Ishikawa (cell line): ENCODE results near the gene HNF1B.

Experiments used
- CEBPB ChIP-seq: IDR thresholded peaks from 2 replicates; pipeline ENCODE4 v1.6.1; 2012
- CREB1 ChIP-seq: IDR thresholded peaks from 2 replicates; pipeline ENCODE4 v1.6.1; 2012; ENCODE audit warnings: low read depth
- EGR1 ChIP-seq: IDR thresholded peaks from 2 replicates; pipeline ENCODE4 v1.6.1; 2012
- EP300 ChIP-seq: IDR thresholded peaks from 2 replicates; pipeline ENCODE4 v1.6.1; 2012; ENCODE audit warnings: borderline replicate concordance
- FOXM1 ChIP-seq: IDR thresholded peaks from 2 replicates; pipeline ENCODE4 v1.6.1; 2012; ENCODE audit warnings: low read depth, borderline replicate concordance
- NFIC ChIP-seq: IDR thresholded peaks from 2 replicates; pipeline ENCODE4 v1.6.1; 2012
- RAD21 ChIP-seq: IDR thresholded peaks from 2 replicates; pipeline ENCODE4 v1.6.1; 2012; ENCODE audit warnings: low read depth
- TAF1 ChIP-seq: IDR thresholded peaks from 2 replicates; pipeline ENCODE4 v1.6.1; 2012; ENCODE audit warnings: low read depth, mild to moderate bottlenecking
- TCF12 ChIP-seq: IDR thresholded peaks from 2 replicates; pipeline ENCODE4 v1.6.1; 2012; ENCODE audit warnings: low read depth
- TEAD4 ChIP-seq: IDR thresholded peaks from 2 replicates; pipeline ENCODE4 v1.6.1; 2012
- YY1 ChIP-seq: IDR thresholded peaks from 2 replicates; pipeline ENCODE4 v1.6.1; 2012; ENCODE audit warnings: low read depth
- ZBTB7A ChIP-seq: IDR thresholded peaks from 2 replicates; pipeline ENCODE4 v1.6.1; 2012; ENCODE audit warnings: low read depth
- TF ChIP-seq, protein P1 (sequence below): IDR thresholded peaks from 2 replicates; pipeline ENCODE4 v1.6.1; 2012
- TF ChIP-seq, protein P2 (sequence below): IDR thresholded peaks from 2 replicates; pipeline ENCODE4 v1.6.1; 2012; ENCODE audit warnings: low read depth, mild to moderate bottlenecking
- TF ChIP-seq, protein P3 (sequence below): IDR thresholded peaks from 2 replicates; pipeline ENCODE4 v1.6.1; 2012

Gene HNF1B

DNA sequence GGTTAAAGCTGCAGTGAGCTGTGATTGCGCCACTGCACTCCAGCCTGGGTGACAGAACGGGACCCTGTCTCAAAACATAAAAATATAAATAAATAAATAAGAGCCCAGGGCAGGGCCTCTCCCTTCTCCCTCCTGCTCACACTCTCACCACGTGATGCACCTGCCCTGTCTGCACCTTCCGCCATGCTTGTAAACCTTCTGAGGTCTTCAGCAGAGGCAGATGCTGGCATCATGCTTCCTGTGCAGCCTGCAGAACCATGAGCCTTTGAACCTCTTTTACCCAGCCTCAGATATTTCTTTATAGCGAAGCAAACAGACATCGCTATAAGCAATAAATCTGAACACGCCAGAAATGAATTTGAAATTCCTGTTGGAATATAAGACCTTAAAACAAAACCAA, 48.5 kb downstream of the HNF1B start:
- TF ChIP-seq, protein P1, sequence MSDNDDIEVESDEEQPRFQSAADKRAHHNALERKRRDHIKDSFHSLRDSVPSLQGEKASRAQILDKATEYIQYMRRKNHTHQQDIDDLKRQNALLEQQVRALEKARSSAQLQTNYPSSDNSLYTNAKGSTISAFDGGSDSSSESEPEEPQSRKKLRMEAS: no peak
- TF ChIP-seq RAD21 (no peak), TEAD4 (no peak), CREB1 (no peak)
- TF ChIP-seq, protein P2, sequence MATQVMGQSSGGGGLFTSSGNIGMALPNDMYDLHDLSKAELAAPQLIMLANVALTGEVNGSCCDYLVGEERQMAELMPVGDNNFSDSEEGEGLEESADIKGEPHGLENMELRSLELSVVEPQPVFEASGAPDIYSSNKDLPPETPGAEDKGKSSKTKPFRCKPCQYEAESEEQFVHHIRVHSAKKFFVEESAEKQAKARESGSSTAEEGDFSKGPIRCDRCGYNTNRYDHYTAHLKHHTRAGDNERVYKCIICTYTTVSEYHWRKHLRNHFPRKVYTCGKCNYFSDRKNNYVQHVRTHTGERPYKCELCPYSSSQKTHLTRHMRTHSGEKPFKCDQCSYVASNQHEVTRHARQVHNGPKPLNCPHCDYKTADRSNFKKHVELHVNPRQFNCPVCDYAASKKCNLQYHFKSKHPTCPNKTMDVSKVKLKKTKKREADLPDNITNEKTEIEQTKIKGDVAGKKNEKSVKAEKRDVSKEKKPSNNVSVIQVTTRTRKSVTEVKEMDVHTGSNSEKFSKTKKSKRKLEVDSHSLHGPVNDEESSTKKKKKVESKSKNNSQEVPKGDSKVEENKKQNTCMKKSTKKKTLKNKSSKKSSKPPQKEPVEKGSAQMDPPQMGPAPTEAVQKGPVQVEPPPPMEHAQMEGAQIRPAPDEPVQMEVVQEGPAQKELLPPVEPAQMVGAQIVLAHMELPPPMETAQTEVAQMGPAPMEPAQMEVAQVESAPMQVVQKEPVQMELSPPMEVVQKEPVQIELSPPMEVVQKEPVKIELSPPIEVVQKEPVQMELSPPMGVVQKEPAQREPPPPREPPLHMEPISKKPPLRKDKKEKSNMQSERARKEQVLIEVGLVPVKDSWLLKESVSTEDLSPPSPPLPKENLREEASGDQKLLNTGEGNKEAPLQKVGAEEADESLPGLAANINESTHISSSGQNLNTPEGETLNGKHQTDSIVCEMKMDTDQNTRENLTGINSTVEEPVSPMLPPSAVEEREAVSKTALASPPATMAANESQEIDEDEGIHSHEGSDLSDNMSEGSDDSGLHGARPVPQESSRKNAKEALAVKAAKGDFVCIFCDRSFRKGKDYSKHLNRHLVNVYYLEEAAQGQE: no peak

DNA sequence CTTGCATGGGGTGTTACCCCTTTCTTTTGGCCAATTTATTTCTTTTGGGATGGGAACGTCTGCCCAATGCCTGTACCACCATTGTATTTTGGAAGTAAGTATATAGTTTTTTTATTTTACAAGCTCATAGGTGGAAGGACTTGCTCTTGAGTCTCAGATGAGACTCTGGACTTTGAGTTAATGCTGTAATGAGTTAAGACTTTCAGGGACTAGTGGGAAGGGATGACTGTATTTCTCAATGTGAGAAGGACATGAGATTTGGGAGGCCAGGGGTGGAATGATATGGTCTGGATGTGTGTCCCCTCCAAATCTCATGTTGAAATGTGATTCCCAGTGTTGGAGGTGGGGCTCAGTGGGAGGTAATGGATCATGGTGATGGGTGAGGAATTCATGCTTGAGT, 49.1 kb downstream of the HNF1B start:
- TF ChIP-seq EGR1 (no peak), TEAD4 (no peak), CEBPB (no peak), TCF12 (no peak), YY1 (no peak), EP300 (no peak), TAF1 (no peak)

DNA sequence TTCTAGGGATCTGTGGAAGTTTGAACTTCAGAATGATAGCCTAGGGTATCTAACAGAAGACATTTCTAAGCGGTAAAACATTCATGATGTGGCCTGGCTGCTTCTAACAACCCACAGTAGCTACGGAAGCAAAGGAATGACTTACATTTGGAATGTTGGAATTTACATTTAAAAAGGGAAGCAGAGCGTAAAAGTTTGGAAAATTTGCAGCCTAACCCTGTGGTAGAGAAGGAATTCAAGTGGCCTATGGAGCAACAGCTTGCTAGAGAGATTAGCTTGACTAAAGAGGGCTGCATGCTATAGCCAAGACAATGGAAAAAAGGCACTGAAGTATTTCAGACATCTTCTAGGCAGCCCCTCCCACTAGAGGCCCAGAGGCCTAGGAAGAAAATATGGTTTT, 50.1 kb downstream of the HNF1B start:
- TF ChIP-seq CEBPB (0 out of 2 replicates have a peak, but pooled peaks have one; percentile 3), CREB1 (no peak)

DNA sequence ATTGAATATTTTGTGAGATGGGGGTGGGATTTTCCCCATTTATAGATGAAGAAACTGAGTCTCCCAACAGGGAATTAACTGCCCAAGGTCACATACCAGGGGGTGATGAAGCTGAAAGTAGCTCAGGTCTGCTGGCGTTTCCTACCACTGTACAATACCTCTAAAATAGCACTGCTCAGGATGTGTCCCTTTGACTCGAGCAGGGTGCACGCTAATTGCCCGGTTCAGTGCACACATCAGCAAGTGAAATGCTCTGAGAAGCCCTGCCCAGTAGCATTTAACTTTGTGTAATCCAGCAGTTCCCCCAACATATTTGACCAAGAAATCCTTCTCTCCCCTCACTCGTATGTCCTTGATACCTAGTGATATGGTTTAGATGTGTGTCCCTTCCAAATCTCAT, 51.5 kb downstream of the HNF1B start:
- peak; percentile 43; the same call in 1 of the 2 replicates for TF ChIP-seq TEAD4
- no peak for TF ChIP-seq CEBPB
- TF ChIP-seq YY1: no peak
- TF ChIP-seq, protein P3, sequence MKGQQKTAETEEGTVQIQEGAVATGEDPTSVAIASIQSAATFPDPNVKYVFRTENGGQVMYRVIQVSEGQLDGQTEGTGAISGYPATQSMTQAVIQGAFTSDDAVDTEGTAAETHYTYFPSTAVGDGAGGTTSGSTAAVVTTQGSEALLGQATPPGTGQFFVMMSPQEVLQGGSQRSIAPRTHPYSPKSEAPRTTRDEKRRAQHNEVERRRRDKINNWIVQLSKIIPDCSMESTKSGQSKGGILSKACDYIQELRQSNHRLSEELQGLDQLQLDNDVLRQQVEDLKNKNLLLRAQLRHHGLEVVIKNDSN: no peak

DNA sequence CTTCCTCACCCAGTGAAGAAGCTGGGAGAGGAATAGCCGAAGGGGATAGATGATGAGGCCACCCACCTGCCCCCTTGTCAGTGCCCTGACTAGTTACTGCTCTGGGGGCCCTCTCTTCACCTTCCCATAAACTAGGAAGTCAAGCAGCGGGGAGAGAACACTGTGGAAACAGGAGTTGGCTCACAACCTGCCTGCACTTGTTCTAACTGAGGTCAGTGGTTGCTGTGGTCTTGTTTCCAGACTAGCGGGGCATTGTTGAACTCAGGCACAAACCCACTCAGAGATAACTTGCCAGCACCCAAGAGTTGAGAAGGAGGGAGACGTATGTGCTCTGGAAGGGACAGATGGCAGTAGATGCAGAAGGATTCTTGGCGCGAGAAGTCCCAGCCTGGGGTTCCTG, 53.1 kb downstream of the HNF1B start:
- TF ChIP-seq TCF12 (no peak), EP300 (no peak), TEAD4 (no peak), TAF1 (no peak), YY1 (no peak)
- TF ChIP-seq, protein P3: no peak

DNA sequence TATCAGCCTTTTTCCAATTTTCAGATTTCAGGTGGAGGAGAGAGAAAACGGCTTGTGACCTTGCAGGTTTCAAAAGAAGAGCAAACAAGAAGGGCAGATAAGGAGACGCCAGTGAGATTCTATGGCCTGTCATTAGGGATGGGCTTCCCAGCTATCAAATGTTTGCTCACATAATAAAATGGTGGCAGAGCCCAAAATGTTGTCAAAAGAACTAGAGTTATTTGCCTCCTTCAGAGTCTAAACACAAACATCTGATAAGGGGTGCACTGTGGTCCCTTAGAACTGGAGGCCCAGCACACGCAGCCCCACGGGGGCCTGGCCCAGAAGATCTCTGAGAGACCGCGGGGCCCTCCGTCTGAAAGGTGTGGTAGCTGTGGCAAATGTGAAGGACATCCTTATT, 55.5 kb downstream of the HNF1B start:
- TF ChIP-seq RAD21 (no peak), NFIC (no peak), ZBTB7A (no peak), EGR1 (no peak), CEBPB (no peak), YY1 (no peak), TCF12 (no peak), TAF1 (no peak), TEAD4 (no peak), EP300 (no peak)
- TF ChIP-seq, protein P3: no peak
- TF ChIP-seq, protein P1: no peak

DNA sequence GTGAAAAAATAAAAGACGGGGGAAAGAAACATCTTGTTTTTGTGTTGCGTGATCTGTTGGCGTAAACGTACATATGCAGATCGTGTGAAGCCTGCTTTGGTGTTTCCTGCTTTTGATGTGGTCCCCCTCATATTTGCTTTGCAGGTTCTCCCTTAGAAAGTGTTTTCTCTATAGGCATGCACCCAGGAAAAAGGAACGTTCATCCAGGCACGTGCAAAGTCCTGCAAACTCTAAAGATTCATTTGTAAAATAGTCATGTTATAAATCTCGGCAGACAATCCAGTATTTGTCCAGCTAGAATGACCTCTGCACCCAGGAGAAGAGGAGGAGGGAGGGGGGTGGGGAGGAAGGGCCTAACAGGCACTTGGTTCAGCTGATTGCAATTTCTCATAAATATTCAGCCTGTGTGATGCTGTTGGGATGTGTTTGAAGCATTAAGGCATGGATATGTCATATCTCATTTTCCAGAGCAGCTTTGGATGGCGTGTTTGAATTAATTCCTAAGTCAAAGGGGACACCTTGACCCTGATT, 61.3 kb downstream of the HNF1B start:
- TF ChIP-seq, protein P3: no peak
- TF ChIP-seq NFIC: no peak
- no peak for TF ChIP-seq ZBTB7A
- TF ChIP-seq CEBPB: no peak
- no peak for TF ChIP-seq TCF12

DNA sequence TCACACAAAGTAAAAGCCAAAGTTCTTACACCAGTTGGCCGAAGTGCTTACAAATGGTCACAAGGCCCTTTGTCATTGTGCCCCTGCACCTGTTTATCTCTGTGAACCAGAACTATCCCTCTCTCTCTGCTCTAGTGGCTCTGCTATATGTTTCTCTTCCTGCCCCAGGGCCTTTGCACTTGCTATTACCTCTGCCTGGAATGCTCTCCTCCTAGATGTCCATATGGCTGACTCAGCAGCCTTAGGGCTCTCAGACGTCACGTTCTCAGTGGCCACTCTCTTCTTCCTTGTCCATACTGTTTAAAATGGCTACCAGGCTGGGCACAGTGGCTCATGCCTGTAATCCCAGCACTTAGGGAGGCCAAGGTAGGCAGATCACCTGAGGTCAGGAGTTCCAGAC, 62.9 kb downstream of the HNF1B start:
- TF ChIP-seq CEBPB (no peak), EGR1 (no peak), TAF1 (no peak), TCF12 (no peak), YY1 (no peak), CREB1 (no peak), TEAD4 (no peak), ZBTB7A (no peak), FOXM1 (no peak), RAD21 (no peak), EP300 (no peak)
- TF ChIP-seq, protein P2: no peak
- TF ChIP-seq, protein P1: no peak
- TF ChIP-seq, protein P3: no peak
